ENCODE measurements around the gene SHISA2. TPM values are rescaled to one million over a fixed set of nuclear protein-coding genes. Genes with fewer than 3 reads are reported as not detected.

SHISA2 gene
- polyA plus RNA-seq, 3 donors, result not detected

- no peak overlapping the region for H3K9ac ChIP-seq (ENCODE audit: insufficient read depth, low read length, poor library complexity, severe bottlenecking)
- TF ChIP-seq CTCF (IDR thresholded peaks at IDR 0.05), result no peak
- H3K4me1 ChIP-seq (ENCODE audit: control insufficient read depth in 1 of 2, insufficient read depth in 2 of 2, low read length in 2 of 2), result peaks cover 0 to 3% of the 10 kb centered on the region in 2 donors
- no peaks in the 10 kb centered on the region for H4K20me1 ChIP-seq (ENCODE audit: insufficient read depth, low read length)
- no peak overlapping the region for H3K4me2 ChIP-seq (replicated peaks; ENCODE audit: extremely low read depth, low read length, poor library complexity, severe bottlenecking)
- no peak overlapping the region for H2AFZ ChIP-seq (ENCODE audit: insufficient read depth, low read depth, low read length, poor library complexity, severe bottlenecking)
- intact Hi-C loops (cut with micrococcal nuclease), result no loop called here
- peaks cover 0 to 4% of the 10 kb centered on the region in 2 donors for H3K9me3 ChIP-seq (replicated peaks in 1 of 2; ENCODE audit: control insufficient read depth in 1 of 2, insufficient read depth in 1 of 2, low read length in 2 of 2)
- 91% methylated on average over 13 of the region's 16 CpGs for WGBS (ENCODE audit: insufficient coverage)
- Mint-ChIP-seq H3K27ac (no peak overlapping the region), H3K4me3 (peak overlapping the region in 1 of 2 donors; percentile 5), H3K36me3 (no peaks in the 10 kb centered on the region), H3K27me3 (ENCODE audit: low read depth in 3 of 3) (peaks cover 26 to 46% (median 28%) of the 10 kb centered on the region in 3 donors), H3K9me3 (peaks cover 0 to 2% (median 0%) of the 10 kb centered on the region in 7 donors), H3K4me1 (no peaks in the 10 kb centered on the region)
- H3K27me3 ChIP-seq (ENCODE audit: control insufficient read depth in 2 of 2, insufficient read depth in 2 of 2, low read length in 2 of 2), result peaks cover 24 to 43% of the 10 kb centered on the region in 2 donors
- no peak overlapping the region for H3K4me3 ChIP-seq (replicated peaks in 1 of 3; ENCODE audit: low read depth in 2 of 3, low read length in 3 of 3)
- no peak overlapping the region for H3K27ac ChIP-seq (ENCODE audit: low read depth in 1 of 2, low read length in 2 of 2)
- H3K79me2 ChIP-seq (ENCODE audit: insufficient read depth, low read length), result no peaks in the 10 kb centered on the region
- DNase-seq, result no peak
- H3K36me3 ChIP-seq (replicated peaks in 1 of 2; ENCODE audit: control insufficient read depth in 1 of 2, insufficient read depth in 2 of 2, low read length in 2 of 2), result no peaks in the 10 kb centered on the region
Measured at GRCh38 chr13:26046639-26047038, 5.2 kb downstream of the SHISA2 start.

- H3K4me1 Mint-ChIP-seq, result no peaks in the 10 kb centered on the region
- H3K27me3 Mint-ChIP-seq (ENCODE audit: low read depth in 3 of 3), result peaks cover 16 to 31% (median 18%) of the 10 kb centered on the region in 3 donors
- peaks cover 0 to 2% (median 0%) of the 10 kb centered on the region in 7 donors for H3K9me3 Mint-ChIP-seq
- no peak overlapping the region for H3K27ac Mint-ChIP-seq
- Histone ChIP-seq H3K4me1 (ENCODE audit: control insufficient read depth in 1 of 2, insufficient read depth in 2 of 2, low read length in 2 of 2) (no peaks in the 10 kb centered on the region), H3K9me3 (replicated peaks in 1 of 2; ENCODE audit: control insufficient read depth in 1 of 2, insufficient read depth in 1 of 2, low read length in 2 of 2) (peaks cover 0 to 4% of the 10 kb centered on the region in 2 donors), H3K27me3 (ENCODE audit: control insufficient read depth in 2 of 2, insufficient read depth in 2 of 2, low read length in 2 of 2) (peaks cover 19 to 32% of the 10 kb centered on the region in 2 donors), H3K4me2 (replicated peaks; ENCODE audit: extremely low read depth, low read length, poor library complexity, severe bottlenecking) (no peak overlapping the region), H3K79me2 (ENCODE audit: insufficient read depth, low read length) (no peaks in the 10 kb centered on the region), H3K9ac (ENCODE audit: insufficient read depth, low read length, poor library complexity, severe bottlenecking) (no peak overlapping the region), H3K4me3 (replicated peaks in 1 of 3; ENCODE audit: low read depth in 2 of 3, low read length in 3 of 3) (no peak overlapping the region), H3K36me3 (replicated peaks in 1 of 2; ENCODE audit: control insufficient read depth in 1 of 2, insufficient read depth in 2 of 2, low read length in 2 of 2) (no peaks in the 10 kb centered on the region), H2AFZ (ENCODE audit: insufficient read depth, low read depth, low read length, poor library complexity, severe bottlenecking) (no peak overlapping the region), H4K20me1 (ENCODE audit: insufficient read depth, low read length) (no peaks in the 10 kb centered on the region), H3K27ac (ENCODE audit: low read depth in 1 of 2, low read length in 2 of 2) (no peak overlapping the region)
- H3K4me3 Mint-ChIP-seq, result no peak overlapping the region
- TF ChIP-seq CTCF (IDR thresholded peaks at IDR 0.05), result no peak
- intact Hi-C loops (cut with micrococcal nuclease), result no loop called here
- no CpG with 5 or more reads among the region's 2 CpGs for WGBS (ENCODE audit: insufficient coverage)
- DNase-seq, result no peak
- no peaks in the 10 kb centered on the region for H3K36me3 Mint-ChIP-seq
Measured at GRCh38 chr13:26045142-26045541, 6.7 kb downstream of the SHISA2 start.

All from CD14-positive monocyte (primary cell).